ENCODE data around the gene CLECL1.

GRCh38 chr12:9763025-9763424 is 30.1 kb upstream of the CLECL1 start:
- TF ChIP-seq POLR2A (IDR thresholded peaks at IDR 0.05): no peak
- no peak for TF ChIP-seq CTCF (IDR thresholded peaks at IDR 0.05)
